GM21737 (cell line): ENCODE measurements around the gene SLC35B2.
A peak's percentile ranks its signal among the peaks of the same experiment; 100 is the strongest.

ENCODE experiments used
- ATAC-seq: cut with Tn5 transposase; IDR thresholded peaks from one replicate; pipeline ENCODE4 v1.9.1; 2021; ENCODE audit warnings: mild to moderate bottlenecking, moderate library complexity; ENCODE audit not compliant: unreplicated experiment

The SLC35B2 gene

DNA sequence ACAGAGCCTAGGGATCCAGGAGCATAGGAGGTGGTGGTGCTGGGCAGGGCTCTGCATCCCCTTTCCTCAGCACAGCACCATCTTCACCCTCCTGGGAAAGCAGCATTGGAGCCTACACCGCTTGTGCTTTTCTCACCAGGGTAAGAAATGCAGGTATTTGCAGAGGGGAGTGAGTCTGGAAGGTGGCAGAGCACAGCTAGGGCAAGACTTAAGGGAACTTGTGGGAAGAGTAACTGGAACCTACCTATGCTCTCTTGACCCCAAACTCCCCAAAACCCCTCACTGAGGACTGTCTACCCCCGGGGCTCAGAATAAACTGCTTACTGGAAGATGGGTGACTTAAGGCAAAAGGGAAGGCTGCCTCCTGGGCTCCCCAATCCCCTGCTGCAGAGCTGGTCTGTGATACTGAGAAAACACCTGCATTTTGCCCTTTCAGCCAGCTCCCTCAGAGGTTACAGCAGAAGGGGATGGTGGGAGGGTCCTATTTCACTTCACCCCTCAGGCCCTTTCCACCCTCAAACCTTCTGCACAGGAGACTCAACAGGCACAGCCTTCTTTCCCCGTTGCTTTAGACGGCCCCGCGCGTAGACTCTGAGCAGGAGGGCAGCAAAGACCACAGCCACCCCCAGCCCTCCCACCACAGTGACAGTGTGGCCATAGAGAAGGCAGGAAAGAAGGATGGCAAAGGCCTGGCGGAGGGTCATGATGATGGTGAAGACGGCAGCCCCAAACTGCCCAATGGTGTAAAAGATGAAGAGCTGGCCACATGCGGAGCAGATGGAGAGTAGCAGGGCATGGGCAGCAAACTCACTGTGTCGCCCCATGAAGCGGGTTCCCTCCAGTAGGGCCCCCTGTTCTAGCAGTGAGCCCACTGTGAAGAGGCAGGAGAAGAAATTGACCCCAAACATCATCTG, 2.9 kb downstream of the SLC35B2 start:
- ATAC-seq, result no peak

- no peak for ATAC-seq
These were observed 3.8 kb downstream of the SLC35B2 start for GRCh38 chr6:44253307-44254101.

DNA sequence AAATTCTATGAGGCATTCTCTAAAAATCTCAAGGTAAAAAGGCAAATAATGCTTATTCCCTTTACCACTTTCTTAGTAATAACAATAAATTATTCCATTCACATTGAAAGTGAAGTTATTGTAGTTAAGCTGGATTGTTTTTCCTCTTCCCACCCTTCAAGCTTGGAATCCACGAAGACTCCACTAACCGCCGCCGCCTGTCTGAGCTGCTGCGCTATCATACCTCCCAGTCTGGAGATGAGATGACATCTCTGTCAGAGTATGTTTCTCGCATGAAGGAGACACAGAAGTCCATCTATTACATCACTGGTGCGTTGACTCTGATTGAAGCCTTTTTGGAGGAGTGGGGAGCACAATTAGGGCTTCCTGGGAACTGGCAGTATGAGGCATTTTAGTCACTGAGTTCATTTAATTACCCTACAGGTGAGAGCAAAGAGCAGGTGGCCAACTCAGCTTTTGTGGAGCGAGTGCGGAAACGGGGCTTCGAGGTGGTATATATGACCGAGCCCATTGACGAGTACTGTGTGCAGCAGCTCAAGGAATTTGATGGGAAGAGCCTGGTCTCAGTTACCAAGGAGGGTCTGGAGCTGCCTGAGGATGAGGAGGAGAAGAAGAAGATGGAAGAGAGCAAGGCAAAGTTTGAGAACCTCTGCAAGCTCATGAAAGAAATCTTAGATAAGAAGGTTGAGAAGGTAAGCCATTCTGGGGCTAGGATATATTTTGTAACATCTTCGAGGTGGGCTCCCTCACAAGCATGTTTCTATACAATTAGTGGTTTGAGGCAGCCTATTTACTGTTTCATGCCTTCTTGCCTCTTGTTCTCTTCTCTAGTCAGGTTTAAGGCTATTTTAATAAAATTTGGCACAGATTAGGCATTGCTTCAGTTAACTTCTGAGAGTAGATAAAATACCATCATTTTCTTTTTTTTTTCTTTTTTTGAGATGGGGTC, 5.5 kb downstream of the SLC35B2 start:
- ATAC-seq, result no peak

DNA sequence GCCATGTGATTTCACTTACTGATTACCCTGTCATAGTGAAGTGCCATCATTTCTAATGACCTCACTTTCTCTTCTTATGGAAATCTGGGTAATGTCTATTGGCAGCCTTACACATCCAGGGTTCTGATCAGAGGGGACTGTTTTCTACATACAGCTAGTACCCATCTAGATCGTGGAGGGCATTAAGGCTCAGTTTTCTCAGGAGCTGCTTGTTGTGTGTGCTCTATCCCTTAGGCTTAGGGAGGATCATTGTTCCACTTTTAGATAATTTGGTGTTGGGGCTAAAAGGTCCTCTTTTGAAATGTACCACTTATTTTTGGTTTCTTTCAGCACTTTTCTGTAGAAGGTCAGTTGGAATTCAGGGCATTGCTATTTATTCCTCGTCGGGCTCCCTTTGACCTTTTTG, 6.6 kb downstream of the SLC35B2 start:
- no peak for ATAC-seq

DNA sequence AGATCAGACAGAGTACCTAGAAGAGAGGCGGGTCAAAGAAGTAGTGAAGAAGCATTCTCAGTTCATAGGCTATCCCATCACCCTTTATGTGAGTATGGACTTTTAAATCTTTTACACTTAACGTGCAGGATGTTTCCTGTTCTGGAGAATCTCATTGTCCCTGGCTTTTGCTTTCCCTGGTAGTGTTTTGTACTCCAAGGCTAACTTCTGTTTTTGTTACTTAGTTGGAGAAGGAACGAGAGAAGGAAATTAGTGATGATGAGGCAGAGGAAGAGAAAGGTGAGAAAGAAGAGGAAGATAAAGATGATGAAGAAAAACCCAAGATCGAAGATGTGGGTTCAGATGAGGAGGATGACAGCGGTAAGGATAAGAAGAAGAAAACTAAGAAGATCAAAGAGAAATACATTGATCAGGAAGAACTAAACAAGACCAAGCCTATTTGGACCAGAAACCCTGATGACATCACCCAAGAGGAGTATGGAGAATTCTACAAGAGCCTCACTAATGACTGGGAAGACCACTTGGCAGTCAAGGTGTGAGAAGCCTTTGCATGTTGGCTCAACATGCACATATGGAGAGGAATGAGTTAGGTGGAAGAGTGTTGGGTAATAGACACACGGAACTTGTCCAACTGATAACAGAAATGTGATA, 7.1 kb downstream of the SLC35B2 start:
- no peak for ATAC-seq

DNA sequence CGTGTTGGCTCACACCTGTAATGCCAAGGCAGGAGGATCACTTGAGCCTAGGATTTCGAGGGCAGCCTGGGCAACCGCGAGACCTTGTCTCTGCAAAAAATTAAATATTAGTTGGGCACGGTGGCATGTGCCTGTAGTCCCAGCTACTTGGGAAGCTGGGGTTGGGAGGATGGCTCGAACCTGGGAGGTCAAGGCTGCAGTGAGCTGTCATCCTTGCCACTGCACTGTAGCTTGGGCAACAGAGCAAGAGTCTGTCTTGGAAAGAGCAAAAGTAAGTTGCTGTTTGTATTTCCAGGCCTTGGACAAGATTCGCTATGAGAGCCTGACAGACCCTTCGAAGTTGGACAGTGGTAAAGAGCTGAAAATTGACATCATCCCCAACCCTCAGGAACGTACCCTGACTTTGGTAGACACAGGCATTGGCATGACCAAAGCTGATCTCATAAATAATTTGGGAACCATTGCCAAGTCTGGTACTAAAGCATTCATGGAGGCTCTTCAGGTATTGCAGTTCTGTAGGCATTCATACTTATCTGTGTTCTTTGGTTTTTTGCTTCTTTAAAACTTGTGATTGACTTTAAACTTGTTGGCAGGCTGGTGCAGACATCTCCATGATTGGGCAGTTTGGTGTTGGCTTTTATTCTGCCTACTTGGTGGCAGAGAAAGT, 8.1 kb downstream of the SLC35B2 start:
- ATAC-seq, result no peak

DNA sequence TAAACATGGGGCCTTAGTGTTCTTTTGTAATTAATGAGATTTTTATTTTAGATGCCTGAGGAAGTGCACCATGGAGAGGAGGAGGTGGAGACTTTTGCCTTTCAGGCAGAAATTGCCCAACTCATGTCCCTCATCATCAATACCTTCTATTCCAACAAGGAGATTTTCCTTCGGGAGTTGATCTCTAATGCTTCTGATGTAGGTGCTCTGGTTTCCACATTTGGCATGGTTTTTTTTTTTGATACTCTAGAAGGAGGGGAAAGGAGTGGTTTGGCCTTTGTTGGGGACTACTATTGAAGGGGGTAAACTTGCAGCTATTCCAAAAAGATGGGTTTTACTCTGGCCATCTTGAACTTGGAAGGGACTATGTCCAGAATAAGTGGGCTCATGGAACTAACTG, 8.7 kb downstream of the SLC35B2 start:
- no peak for ATAC-seq

DNA sequence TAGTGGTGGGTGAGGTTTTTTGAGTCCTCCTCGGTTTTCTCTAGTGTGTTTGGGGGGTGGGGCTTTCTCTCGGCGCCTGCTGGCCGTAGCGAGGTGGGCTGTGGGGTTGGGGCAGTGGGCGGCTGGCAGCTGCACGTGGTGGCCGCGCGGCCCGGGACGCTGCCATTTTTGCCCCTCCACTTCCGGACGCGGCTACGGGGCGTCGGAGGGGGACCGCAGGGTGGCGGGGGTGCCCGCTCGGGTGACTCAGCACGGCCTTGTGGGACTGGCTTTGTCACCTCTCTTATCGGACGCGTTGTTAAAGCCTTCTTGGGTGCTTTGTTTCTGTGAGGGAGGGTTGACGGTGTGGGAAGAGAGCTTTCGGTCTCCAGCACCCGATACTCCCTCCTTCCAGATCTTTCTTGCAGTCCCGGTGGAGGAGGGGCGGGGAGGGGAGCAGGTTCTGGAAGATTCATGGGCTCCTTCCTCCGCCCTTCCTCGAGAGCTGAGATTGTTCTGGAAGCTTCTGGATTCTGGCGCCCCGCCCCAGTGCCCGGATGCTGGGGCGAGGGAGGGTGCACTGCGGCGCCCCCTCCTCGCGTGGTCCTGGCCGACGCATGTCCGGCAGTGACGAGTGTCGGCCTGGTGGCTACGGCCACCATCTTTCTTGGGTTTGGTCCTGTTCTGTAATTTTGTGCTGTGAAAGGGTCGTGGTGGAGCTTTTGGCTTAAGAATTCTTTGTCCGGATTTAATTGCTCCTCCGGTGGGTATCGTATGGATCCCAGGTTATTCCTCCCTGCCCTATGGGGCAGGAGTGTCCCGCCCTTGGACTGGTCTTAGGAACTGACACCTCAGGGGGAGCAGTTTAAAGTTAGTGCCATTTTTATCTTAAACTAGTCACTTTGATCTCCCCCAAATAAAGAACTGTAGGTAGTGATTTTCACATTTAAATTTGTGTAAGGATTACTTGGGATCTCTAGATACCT, 9.7 kb downstream of the SLC35B2 start:
- peak; percentile 30 for ATAC-seq

DNA sequence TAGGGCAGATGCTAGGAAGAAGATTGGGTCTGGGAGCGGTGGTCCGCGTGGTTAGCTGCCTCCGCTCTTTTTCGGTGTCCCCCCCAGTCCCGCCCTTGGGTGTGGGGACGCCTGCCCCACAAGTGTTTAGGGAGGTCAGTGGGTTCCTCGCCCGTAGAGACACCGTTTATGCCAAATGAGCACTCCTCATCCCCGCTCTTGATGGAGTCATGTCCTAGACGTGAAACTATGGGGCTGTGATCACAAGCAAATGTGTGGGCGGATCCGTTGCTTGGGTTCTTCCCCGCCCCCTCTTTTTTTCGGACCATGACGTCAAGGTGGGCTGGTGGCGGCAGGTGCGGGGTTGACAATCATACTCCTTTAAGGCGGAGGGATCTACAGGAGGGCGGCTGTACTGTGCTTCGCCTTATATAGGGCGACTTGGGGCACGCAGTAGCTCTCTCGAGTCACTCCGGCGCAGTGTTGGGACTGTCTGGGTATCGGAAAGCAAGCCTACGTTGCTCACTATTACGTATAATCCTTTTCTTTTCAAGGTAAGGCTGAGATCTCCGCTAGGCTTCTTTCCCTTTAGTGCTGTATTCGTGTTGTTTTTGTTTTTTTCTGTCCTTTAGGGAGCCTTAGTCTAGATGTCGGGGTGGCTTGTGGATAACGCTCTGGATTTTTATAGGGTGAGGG, 10.5 kb downstream of the SLC35B2 start, which contains the start of gene HSP90AB1:
Gene HSP90AB1, plus strand, starts transcription at position 439 of the 675 bp plus-strand sequence. CDS start 1,529 bp downstream, outside the sequence.
- ATAC-seq, result peak; percentile 56

- peak; percentile 48 for ATAC-seq
These were observed 11.2 kb downstream of the SLC35B2 start for GRCh38 chr6:44245912-44246662.

DNA sequence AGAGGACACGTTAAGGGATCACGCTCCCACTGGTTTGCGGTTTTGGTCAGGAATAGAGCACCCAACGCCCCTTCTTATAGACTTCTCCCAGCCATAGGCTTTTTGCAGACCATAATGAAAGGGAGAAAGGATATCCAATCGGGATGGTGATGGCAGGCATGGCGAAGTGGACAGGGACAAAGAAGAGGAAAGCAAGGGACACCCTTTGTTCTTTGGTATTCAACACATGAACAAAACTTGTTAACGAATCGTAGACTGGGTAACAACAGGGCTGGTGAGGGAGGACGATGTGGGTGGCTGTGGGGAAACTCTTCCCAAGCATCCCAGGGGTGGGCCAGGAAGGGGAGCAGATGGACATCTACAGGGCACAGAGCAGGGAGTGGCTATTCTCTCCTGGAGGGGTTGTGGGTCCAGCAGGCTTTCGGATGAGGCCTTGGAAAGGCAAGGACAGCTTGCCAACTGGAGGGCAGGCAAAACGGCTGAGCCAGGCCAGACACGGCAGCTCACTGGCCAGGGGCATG, 11.9 kb downstream of the SLC35B2 start:
- no peak for ATAC-seq

- ATAC-seq, result no peak
These were observed 14.0 kb downstream of the SLC35B2 start for GRCh38 chr6:44243345-44243744.

- no peak for ATAC-seq
These were observed 18.5 kb downstream of the SLC35B2 start for GRCh38 chr6:44238687-44239350.

DNA sequence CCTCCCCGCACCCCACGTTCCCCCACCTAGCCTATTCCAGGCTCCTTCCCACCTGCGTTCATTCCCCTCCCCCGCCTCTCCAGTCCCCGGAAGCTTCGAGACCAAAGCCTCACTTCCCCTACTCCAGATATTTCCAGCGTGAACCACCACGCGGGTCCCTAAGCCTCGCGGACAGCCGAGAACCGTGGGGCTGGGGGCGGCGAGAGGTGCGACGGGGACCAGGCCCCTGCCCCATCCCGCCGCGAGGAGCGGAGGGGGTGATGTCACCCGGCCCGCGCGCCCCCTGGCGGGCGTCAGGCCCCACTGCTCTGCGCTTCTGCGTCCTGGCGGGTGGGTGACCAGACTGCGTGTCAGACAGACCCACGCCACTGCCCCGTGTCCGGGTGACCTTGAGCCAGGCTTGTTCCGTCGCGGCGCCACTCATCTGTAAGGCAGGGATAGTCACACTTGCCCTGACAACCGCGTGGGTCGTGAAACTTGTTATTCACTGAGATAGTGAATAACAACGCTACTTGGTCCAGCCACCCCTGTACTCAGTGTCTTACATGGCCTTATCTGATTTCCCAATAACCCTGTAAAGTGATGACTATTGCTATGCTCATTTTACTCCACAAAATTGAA, 19.4 kb downstream of the SLC35B2 start:
- ATAC-seq, result peak; percentile 76

DNA sequence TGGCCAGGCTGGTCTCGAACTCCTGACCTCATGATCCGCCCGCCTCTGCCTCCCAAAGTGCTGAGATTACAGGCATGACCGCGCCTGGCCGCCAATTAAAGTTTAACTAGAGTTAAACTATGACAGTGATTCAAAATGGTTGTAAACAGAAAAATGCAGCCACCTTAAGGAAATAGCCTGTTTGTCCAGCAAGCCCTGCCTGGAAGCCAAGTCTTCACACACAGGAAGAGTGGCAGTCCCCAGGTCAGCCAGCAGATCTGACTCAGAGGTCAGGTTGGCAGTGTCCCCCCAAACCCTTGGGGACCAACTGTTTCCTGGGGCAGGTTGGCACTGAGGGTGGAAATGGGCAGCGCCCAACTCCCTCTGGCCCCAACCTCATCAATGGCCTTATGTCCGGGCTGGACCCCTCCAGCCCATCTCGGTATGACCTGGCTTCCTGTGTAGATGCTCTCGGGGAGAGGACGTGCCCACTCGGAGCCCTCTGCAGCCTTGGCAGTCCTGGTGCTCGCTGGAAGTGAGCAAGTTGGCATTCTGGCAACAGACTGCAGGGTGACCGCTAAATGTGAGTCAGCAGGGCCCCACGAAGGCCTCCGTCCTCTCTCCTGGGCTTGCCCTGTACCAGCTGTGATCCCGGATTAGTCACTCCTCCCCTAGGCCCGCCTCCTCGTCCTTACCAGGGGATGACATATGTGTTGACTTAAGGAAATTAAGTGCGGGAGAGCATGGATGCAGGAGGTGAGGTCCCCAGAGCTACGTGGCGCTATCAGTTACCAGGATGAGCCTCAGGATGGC, 20.1 kb downstream of the SLC35B2 start:
- ATAC-seq, result peak; percentile 43
